GM06990 (cell line): ENCODE data around the gene CRTAC1.

Experiments used
- DNase-seq: peaks from one replicate; pipeline ENCODE4 v3.0.0-alpha.2; 2011; ENCODE audit not compliant: insufficient read length; ENCODE audit errors: extremely low read depth
- H3K27me3 ChIP-seq: replicated peaks from 2 replicates; pipeline ENCODE4 v1.6.0; 2011; ENCODE audit warnings: low read length; ENCODE audit not compliant: control insufficient read depth, insufficient read depth
- H3K36me3 ChIP-seq: 2 replicates; pipeline ENCODE4 v1.5.1; 2011; ENCODE audit warnings: low read length; ENCODE audit not compliant: control insufficient read depth, insufficient read depth
- H3K4me3 ChIP-seq: replicated peaks from 2 replicates; pipeline ENCODE4 v1.5.1; 2011; ENCODE audit warnings: low read depth, mild to moderate bottlenecking, control low read depth, low read length
- TF ChIP-seq, protein P1 (sequence below): IDR thresholded peaks from 2 replicates; pipeline ENCODE4 v1.5.1; 2011; ENCODE audit warnings: low read length, control low read depth, mild to moderate bottlenecking, inconsistent platforms; ENCODE audit not compliant: insufficient read depth, poor library complexity, severe bottlenecking

The CRTAC1 gene

DNA sequence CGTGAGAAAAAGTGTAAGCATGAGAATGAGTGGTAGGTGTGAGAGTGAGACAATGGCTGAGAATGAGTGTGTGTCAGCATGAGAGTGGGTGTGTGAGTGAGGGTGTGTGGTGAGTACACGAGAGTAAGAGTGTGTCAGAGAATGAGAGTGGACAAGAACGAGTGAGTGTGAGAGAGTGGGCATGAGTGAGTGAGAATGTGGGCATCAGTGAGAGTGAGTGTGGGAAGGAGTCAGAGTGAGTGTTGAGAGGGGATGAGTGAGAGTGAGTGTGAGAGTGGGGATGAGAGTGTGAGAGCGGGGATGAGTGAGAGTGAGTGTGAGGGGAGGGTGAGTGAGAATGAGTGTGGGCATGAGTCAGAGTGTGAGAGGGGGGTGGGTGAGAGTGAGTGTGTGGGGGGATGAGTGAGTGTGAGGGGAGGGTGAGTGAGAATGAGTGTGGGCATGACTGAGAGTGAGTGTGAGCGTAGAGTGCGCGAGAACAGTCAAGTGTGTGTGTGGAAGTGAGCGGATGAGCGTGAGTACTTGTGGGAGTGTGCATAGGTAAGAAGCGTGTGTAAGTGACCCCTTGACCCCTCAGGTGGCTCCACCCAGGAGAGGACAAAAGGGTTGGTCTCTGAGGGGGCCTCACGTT, 105.0 kb downstream of the CRTAC1 start:
- TF ChIP-seq, protein P1, sequence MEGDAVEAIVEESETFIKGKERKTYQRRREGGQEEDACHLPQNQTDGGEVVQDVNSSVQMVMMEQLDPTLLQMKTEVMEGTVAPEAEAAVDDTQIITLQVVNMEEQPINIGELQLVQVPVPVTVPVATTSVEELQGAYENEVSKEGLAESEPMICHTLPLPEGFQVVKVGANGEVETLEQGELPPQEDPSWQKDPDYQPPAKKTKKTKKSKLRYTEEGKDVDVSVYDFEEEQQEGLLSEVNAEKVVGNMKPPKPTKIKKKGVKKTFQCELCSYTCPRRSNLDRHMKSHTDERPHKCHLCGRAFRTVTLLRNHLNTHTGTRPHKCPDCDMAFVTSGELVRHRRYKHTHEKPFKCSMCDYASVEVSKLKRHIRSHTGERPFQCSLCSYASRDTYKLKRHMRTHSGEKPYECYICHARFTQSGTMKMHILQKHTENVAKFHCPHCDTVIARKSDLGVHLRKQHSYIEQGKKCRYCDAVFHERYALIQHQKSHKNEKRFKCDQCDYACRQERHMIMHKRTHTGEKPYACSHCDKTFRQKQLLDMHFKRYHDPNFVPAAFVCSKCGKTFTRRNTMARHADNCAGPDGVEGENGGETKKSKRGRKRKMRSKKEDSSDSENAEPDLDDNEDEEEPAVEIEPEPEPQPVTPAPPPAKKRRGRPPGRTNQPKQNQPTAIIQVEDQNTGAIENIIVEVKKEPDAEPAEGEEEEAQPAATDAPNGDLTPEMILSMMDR, result no peak
- no peaks in the 10 kb centered on the region for H3K36me3 ChIP-seq
- DNase-seq, result no peak
- peaks cover 3% of the 10 kb centered on the region for H3K27me3 ChIP-seq
- no peak overlapping the region for H3K4me3 ChIP-seq

DNA sequence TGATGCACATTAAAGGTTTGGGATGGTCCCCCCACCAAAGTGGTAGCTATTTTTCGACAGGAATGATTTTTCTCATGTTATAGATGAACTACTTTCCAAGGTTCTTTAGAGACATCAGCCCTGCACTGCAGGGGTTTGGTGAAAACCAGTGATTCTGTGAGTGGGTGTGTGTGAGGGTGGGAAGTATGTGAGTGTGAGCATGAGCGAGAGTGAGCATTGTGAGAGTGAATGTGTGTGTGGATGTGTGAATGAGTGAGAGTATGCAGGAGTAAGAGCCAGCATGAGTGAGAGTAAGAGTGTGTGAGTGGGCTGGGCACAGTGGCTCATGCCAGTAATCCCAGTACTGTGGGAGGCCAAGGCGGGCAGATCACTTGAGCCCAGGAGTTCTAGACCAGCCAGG, 105.7 kb downstream of the CRTAC1 start:
- H3K27me3 ChIP-seq, result peaks cover 3% of the 10 kb centered on the region
- TF ChIP-seq, protein P1, result no peak
- no peak for DNase-seq

DNA sequence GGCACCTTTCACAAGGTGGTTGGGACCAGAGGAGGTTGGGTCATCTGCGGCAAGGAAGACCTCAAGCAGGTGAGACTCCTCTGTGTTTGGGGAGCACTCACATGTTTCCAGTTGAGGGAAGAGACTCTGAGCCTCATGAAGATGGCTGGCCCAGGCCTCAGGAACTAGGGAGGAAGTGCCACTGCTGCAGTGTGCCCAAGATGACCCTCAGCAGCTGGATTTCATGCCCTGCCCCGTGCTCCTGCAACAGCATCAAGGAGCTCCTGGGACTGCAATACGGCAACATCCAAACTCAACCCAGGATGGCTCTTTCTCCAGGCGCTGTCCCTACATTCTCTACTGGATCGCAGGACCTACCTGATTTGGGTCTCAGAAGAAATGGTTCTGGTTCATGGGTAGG, 106.9 kb downstream of the CRTAC1 start:
- TF ChIP-seq, protein P1, result no peak
- Histone ChIP-seq H3K4me3 (no peak overlapping the region), H3K27me3 (peaks cover 3% of the 10 kb centered on the region), H3K36me3 (no peaks in the 10 kb centered on the region)
- no peak for DNase-seq

More for the DNA sequence above, 105.7 kb downstream of the CRTAC1 start:
- H3K36me3 ChIP-seq, result no peaks in the 10 kb centered on the region
- no peak overlapping the region for H3K4me3 ChIP-seq

DNA sequence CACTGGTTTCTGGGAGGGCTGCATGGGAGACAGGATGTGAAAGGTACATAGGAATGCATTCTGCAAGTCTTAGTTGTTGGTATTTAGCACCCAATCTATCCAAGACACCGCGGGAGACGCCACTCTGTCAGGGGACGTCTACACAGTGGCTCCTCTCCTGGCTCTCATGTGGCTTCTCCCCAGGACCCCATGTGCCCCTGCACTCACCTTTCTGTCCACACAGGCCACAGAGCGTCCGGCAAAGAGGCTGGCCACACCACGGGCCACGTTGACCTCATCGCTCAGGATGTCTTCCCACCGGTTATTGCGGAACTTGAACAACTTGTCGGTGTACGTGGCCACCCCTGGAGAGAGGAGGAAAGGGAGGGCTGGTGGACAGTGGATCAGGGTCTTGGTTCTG, 107.4 kb downstream of the CRTAC1 start:
- no peak for DNase-seq
- H3K27me3 ChIP-seq, result peaks cover 3% of the 10 kb centered on the region
- TF ChIP-seq, protein P1, result no peak
- no peak overlapping the region for H3K4me3 ChIP-seq
- no peaks in the 10 kb centered on the region for H3K36me3 ChIP-seq

DNA sequence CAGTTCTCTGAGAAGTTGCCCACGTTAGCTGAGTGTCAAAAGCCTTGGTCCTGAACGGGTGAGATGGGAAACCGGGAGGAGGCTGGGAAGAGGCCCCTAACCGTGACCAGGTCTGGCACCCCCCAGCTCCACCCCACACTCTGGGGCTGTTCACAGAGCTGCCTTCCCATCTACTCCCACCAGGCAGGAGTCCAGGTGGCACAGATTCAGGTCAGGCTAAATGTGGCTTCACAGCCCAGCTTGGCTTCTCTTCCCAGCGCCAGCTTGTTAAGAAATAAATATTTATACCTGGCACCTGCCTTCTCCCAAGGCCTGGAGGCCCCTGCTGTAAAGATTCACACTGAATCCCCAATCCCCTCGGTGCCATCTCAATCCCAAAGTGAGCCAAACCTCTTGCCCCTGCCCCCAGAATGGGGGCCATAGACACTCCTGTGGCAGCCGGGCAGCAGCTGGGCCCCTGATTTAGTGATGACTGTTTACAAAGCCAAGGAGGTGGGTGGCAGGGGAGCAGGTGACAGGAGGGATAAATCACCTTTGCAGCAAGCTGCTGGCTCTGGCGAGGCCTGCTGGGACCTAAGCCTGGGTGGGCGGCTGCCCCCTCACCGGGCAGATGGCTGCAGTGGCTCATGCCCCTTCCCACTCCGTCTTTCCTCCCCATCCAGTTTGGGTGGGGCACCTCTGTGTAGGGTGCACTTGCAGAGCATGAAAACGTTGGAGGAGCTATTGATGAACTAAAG, 108.2 kb downstream of the CRTAC1 start:
- TF ChIP-seq, protein P1, result no peak

More for the DNA sequence above, 108.2 kb downstream of the CRTAC1 start:
- H3K27me3 ChIP-seq, result no peaks in the 10 kb centered on the region; the same call in 1 of the 2 replicates
- H3K36me3 ChIP-seq, result no peaks in the 10 kb centered on the region
- DNase-seq, result no peak
- H3K4me3 ChIP-seq, result no peak overlapping the region
